Measurements from ENCODE around the gene POR. TPM values are rescaled to one million over a fixed set of nuclear protein-coding genes. Genes with fewer than 3 reads are reported as not detected.
"Not testable (repeated sequence)": the region's sequence is repeated elsewhere in the genome, so short reads cannot be mapped to it uniquely, and the experiment has no call there.

POR gene
- total RNA-seq, 2 donors from 2014 or later, result 22.7 to 40.9 TPM

DNA sequence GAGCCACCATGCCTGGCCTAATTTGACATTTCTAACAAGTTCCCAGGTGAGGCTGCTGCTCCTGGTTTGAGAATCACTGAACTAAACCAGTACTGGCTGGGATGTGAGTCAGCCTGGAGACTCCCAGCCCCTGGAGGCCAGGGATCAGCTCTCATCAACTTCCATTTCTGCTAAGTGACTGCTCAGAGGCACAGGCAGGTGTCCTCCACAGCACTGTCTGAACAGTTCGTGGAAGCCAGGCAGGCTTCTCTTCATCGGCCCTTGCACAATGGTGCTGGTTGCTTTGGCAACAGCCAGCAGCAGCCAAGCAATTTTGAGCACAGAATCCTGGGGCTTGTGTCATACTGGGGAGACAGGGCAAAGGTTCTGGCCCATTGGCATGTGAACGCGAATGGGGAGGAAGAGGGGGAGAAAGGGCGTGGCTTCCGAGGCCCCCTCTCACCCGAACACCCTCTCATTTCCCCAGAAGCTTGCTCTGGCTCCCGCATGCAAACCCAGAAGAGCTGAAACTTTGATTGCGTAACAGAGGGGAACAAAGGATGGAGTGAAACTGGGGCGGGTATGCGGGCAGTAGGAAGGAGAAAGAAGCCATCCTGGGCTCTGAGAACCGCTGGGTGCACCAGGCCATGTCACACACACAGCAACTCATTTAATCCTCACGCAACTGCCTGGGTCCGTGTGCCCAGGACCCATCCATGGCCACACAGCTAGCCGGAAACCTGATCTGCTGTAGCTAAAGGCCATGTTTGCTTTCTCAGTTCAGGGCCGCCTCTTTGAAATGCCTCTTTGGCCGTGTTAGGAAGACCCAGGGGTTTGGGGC is 9.0 kb upstream of the POR start:
- no peak for DNase-seq (ENCODE audit: low spot score in 2 of 2)
- ATAC-seq, result no peak
- H3K36me3 Mint-ChIP-seq, result no peaks in the 10 kb centered on the region
- no peaks in the 10 kb centered on the region for H3K9me3 Mint-ChIP-seq
- H3K27ac Mint-ChIP-seq, result no peak overlapping the region

DNA sequence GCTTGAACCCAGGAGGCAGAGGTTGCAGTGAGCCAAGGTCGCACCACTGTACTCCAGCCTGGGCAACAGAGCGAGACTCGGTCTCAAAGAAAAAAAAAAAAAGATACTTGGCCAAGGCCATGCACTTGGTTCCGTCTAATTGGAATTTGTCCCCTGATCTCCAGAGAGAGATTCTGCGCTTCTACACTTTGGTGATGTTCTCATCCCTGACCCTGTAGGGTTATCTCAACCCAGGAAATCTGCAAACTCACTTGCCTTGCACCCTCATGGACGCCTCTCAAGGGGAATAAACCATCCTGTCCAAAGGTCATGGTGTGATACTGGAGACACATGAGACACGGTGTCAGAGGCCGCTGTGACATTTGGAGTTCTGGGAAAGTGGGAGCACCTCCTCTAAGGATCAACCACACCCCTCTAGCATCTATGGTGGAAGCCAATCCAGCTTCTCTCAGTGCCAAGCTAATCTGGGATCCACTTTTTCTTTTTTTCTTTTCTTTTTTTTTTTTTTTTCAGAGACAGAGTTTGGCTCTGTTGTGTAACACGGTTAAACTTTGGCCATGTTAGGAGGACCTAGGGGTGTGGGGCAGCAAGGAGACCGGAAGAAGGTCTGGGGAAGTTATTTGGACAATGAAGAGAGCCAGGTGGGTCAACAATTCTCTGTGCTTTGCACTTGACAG is 7.8 kb upstream of the POR start:
- Mint-ChIP-seq H3K9me3 (no peaks in the 10 kb centered on the region), H3K36me3 (no peaks in the 10 kb centered on the region), H3K27ac (no peak overlapping the region)
- ATAC-seq (no peak), DNase-seq (ENCODE audit: low spot score in 2 of 2) (no peak)

DNA sequence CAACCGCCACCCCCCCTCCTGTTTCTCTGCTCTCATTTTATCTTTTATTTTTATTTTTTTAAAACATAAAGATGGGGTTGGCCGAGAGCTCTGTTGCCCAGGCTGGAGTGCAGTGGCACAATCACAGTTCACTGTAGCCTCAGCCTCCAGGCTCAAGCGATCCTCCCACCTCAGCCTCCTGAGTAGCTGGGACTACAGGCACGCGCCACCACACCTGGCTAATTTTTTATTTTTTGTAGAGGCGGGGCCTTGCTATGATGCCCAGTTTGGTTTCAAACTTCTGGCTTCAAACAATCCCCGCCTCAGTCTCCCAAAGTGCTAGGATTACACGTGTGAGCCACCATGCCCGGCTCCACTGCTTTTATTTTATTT is 7.3 kb upstream of the POR start:
- H3K27ac Mint-ChIP-seq; DNase-seq (ENCODE audit: low spot score in 2 of 2); H3K9me3 Mint-ChIP-seq; ATAC-seq; H3K36me3 Mint-ChIP-seq: not testable (repeated sequence)

DNA sequence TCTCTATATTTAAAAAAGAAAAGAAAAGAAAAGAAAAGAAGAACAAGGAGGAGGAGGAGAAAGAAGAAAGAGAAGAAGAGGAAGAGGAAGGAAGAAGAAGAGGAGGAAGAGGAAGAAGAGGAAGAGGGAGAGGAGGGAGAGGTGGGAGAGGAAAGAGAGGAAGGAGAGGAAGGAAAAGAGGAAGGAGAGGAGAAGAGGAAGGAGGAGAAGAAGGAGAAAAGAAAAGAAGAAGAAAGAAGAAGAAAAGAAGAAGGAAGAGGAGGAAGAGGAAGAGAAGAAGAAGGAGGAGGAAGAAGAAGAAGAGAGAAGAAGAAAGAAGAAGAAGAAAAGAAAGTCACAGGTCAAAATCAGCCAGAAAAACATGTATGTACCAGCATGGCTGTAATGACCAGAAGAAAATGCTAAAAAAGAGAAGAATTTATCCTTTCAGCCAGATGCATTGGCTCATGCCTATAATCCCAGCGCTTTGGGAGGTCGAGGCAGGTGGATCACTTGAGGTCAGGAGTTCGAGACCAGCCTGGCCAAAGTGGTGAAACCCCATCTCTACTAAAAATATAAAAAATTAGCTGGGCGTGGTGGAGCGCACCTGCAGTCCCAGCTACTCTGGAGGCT is 5.3 kb upstream of the POR start:
- Mint-ChIP-seq H3K36me3 (no peaks in the 10 kb centered on the region), H3K9me3 (no peaks in the 10 kb centered on the region), H3K27ac (no peak overlapping the region)
- DNase-seq (ENCODE audit: low spot score in 2 of 2) (no peak), ATAC-seq (no peak)

DNA sequence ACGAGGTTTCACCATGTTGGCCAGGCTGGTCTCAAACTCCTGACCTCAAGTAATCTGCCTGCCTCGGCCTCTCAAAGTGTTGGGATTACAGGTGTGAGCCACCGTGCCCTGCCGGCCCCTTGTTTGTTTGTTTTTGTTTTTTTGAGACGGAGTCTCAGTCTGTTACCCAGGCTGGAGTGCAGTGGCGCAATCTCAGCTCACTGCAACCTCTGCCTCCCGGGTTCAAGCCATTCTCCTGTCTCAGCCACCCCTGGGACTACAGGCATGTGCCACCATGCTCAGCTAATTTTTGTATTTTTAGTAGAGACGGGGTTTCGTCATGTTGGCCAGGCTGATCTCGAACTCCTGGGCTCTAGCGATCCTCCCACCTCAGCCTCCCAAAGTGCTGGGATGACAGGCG is 3.8 kb upstream of the POR start:
- ATAC-seq, result not testable (repeated sequence)

DNA sequence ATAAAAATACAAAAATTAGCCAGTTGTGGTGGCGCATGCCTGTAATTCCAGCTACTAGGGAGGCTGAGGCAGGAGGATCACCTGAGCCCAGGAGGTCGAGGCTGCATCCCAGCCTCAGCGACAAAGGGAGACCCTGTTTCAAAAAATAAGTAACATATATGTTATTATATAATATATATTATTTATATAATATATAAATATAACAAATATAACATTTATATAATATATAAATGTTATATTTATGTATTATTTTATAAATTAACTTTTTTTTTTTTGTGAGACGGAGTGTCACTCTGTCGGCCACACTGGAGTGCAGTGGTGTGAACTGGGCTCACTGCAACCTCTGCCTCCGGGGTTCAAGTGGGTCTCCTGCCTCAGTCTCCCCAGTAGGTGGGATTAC is 1.5 kb upstream of the POR start:
- Mint-ChIP-seq H3K27ac (no peak overlapping the region), H3K9me3 (no peaks in the 10 kb centered on the region), H3K36me3 (peaks cover 0 to 7% of the 10 kb centered on the region in 2 donors)
- ATAC-seq (no peak), DNase-seq (ENCODE audit: low spot score in 2 of 2) (no peak)

More for the DNA sequence above, 3.8 kb upstream of the POR start:
- not testable (repeated sequence) for H3K27ac Mint-ChIP-seq; DNase-seq (ENCODE audit: low spot score in 2 of 2); H3K9me3 Mint-ChIP-seq; H3K36me3 Mint-ChIP-seq

DNA sequence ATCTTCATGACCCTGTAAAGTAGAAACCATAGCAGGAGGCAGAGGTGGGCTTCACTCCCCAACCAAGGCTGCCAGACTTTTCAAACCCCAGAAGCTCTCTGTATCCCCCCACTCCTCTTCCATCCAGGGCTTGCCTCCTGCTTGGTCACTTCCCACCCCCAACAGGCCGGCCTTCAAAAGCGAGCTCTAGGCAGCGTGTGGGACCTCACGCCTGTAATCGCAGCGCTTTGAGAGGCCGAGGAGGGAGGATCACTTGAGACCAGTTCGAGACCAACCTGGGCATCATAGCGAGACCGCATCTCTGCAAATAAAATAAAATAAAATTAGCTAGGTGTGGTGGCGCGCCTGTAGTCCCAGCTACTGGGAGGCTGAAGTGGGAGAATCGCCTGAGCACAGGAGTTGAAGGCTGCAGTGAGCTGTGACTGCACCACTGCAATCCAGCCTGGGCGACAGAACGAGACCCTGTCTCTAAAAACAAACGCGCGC is 743 bp upstream of the POR start:
- Mint-ChIP-seq H3K9me3 (no peaks in the 10 kb centered on the region), H3K27ac (peak overlapping the region; percentile 90 to 96), H3K36me3 (peaks cover 0 to 7% of the 10 kb centered on the region in 2 donors)
- ATAC-seq (no peak), DNase-seq (ENCODE audit: low spot score in 2 of 2) (no peak)

DNA sequence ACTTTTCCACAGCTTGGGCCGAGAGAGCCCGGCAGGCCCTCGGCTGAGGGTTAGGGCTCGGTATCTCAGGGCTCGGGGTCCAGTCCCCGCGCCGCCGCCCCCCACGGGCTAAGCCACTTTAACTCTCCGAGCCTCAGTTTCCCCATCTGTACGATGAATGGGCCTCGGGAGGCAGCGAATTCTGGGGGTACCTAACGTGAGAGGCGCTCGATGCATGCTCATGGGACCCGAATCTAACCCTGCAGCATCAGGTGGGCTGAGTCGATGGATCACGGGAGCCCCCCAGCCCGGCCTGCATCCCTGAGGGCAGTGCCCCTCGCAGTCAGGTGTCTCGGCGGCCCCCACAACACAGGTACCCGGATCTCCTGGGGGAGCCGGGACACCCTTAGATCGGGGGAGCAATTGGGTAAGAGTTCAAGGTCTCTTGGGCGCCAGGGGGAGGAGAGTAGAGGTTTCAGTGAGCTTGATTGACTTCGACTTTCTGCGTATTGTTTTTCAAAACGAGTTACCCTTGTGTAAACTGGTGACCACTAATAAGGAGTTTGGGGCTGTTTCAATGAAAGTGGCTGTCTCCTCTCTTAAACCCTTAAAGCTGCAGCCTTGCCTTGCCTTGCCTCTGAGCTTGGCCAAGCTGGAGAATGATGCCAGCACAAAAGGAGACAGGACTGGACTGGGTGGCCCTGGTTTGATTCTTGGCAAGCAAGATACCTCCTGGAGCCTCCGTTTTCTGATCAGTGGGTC is 631 bp downstream of the POR start:
- H3K9me3 Mint-ChIP-seq, result no peaks in the 10 kb centered on the region
- no peak for ATAC-seq

DNA sequence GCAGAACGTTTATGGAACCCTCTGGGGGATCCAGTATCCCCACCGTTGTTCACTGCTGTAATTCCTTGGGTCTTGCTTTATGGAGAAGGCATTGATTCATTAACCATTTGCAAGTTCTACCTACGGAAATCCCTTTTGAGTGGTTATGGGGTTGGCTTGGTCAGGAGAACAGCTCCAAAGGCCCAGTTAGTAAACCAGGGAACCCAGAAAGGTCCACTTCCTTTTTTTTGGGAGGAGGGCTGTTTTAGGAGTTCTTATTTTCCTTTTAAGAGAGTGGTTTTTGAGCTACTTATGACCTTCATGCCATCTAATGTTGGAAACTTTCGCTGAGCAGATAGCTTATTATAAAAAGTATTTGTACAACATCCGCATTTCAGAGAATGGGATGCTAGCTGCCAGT is 1.3 kb downstream of the POR start:
- no peak for ATAC-seq
- DNase-seq (ENCODE audit: low spot score in 2 of 2), result no peak
- peaks cover 0 to 7% of the 10 kb centered on the region in 2 donors for H3K36me3 Mint-ChIP-seq
- H3K27ac Mint-ChIP-seq, result peak overlapping the region in 1 of 2 donors; percentile 90
- H3K9me3 Mint-ChIP-seq, result no peaks in the 10 kb centered on the region

More for the DNA sequence above, 631 bp downstream of the POR start:
- peak in 1 of 2 donors; percentile 27 for DNase-seq (ENCODE audit: low spot score in 2 of 2)
- Mint-ChIP-seq H3K36me3 (peaks cover 0 to 7% of the 10 kb centered on the region in 2 donors), H3K27ac (peak overlapping the region; percentile 89 to 90)

DNA sequence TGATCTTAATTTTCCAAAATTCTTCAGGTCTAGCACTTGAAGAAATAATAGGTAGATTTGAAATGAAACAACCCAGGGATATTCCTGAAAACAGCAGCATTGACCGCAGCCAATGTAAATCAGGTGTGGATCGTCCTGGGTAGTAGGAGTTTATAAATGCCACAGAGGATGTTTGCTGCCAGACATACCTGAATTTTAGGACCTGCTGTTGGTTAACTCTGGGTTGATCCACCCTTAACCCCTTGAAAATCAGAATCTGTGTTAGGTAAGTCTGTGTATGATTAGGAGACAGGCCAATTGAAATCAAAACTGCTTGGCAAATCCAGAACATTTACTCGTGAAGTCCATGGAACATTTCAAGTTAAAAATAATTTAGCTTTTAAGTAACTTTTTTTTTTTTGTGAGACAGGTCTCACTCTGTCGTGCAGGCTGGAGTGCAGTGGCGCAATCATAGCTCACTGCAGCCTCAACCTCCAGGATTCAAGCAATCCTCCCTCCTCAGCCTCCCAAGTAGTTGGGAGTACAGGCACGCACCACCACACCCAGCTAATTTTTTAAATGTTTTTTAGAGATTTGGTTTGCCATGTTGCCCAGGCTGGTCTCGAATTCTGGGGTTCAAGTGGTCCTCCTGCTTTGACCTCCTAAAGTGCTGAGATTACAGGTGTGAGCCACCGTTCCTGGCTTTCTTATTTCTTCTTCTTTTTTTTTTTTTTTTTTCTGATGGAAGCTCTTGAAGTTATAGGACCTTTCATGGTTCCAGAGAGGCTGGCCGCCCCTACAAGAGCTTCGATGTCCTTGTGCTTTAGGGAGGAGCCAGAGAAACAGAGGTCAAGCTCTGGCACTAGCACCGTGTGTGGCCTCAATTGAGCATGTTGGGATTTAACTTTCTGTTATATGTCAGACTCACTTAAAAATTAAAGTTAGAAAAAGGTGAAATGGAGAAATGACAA is 2.0 kb downstream of the POR start:
- ATAC-seq (no peak), DNase-seq (ENCODE audit: low spot score in 2 of 2) (no peak)
- Mint-ChIP-seq H3K27ac (no peak overlapping the region), H3K9me3 (no peaks in the 10 kb centered on the region), H3K36me3 (peaks cover 0 to 7% of the 10 kb centered on the region in 2 donors)

DNA sequence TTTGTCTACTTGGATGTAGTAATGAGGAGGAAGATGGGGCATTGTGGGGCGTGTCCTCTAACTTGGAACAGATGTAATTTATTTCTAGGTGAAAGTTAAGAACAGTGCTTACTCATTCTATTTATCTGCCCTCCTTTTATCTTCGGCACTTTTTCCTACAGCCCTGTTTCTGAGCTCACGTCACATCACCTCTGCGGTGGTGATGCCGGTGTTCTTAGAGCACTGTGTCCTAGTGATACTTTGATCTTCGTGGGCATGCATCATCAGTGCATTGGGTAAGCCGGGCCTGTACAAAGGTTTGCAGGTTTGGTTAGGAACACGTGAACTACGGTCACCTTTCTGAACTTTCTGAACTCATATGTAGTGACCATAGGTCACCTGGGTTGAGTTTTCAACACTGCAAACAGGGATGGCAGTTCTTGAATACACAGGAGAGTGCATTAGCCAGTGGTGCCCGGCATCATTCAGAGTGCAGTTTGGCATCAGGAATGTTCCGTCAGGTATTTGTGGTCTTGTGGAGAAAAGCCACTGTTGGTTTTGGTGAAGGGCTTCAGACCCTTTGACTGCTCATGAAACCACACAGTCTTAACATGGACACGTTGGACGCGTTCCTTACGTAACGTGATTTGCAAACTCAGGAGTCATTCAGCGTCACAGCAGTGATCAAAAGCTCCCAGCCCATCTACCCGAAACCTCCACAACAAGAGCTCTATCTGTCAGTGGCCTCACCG is 5.6 kb downstream of the POR start:
- no peak overlapping the region for H3K27ac Mint-ChIP-seq
- no peaks in the 10 kb centered on the region for H3K9me3 Mint-ChIP-seq
- peak; percentile 91 to 94 for ATAC-seq
- peaks cover 0 to 3% of the 10 kb centered on the region in 2 donors for H3K36me3 Mint-ChIP-seq
- DNase-seq (ENCODE audit: low spot score in 2 of 2), result peak in 1 of 2 donors; percentile 22

DNA sequence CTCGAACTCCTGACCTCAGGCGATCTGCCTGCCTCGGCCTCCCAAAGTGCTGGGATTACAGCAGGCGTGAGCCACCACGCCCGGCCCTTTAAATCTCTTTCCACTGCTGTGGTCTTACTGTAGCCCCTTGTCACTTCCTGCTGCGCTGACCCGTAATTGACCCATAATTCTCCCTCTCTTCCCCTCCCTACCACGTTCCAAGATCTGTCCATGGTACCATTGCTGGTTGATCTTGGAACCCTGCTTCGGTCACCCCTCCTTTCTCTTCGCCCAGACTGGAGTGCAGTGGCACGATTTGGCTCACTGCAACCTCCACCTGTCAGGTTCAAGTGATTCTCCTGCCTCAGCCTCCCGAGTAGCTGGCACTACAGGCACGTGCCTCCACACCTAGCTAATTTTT is 6.5 kb downstream of the POR start:
- Mint-ChIP-seq H3K9me3 (no peaks in the 10 kb centered on the region), H3K27ac (no peak overlapping the region)

DNA sequence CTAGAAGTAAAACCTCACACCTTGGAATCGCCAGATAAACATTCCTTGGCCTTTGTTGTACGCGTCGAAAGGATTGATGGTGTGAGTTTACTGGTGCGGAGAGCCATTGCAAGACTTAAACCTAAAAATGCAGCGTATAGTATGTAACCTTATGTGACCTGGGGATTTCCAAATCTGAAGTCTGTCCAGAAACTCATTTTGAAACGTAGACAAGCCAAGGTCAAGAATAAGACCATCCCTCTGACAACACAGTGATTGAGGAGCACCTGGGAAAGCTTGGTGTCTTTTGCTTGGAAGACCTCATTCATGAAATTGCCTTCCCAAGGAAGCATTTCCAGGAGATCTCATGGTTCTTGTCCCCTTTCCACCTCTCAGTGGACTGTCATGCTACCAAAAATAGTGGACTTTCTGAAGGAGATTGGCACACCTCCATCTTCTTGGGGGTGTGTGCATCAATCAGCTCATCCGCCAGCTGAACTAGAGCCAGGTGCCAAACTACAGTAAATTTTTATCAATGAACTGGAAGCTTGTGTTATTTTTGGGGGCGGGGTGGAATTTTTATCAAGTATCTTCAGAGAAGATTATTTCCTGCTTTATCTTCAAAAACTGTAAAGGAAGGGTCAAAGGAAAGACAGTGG is 8.1 kb downstream of the POR start:
- Mint-ChIP-seq H3K27ac (no peak overlapping the region), H3K36me3 (no peaks in the 10 kb centered on the region), H3K9me3 (no peaks in the 10 kb centered on the region)
- DNase-seq (ENCODE audit: low spot score in 2 of 2) (no peak), ATAC-seq (no peak)

More for the DNA sequence above, 6.5 kb downstream of the POR start:
- H3K36me3 Mint-ChIP-seq, result no peaks in the 10 kb centered on the region
- ATAC-seq (no peak), DNase-seq (ENCODE audit: low spot score in 2 of 2) (no peak)

DNA sequence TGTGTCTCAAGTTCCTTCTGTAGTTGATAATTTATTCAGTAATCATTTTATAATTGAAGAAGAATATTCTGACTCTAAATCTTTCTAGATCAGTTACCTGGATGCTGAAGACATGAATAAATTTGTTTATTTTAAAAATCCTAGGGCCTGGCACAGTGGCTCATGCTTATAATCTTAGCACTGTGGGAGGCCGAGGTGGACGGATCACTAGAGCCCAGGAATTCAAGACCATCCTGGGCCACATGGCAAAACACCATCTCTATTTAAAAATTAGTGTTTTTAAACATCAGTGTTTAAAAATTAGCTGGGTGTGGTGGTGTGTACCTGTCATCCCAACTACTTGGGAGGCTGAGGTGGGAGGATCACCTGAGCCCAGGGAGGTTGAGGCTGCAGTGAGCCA is 9.3 kb downstream of the POR start:
- no peaks in the 10 kb centered on the region for H3K36me3 Mint-ChIP-seq
- H3K9me3 Mint-ChIP-seq, result no peaks in the 10 kb centered on the region
- ATAC-seq (no peak), DNase-seq (ENCODE audit: low spot score in 2 of 2) (no peak)
- no peak overlapping the region for H3K27ac Mint-ChIP-seq

DNA sequence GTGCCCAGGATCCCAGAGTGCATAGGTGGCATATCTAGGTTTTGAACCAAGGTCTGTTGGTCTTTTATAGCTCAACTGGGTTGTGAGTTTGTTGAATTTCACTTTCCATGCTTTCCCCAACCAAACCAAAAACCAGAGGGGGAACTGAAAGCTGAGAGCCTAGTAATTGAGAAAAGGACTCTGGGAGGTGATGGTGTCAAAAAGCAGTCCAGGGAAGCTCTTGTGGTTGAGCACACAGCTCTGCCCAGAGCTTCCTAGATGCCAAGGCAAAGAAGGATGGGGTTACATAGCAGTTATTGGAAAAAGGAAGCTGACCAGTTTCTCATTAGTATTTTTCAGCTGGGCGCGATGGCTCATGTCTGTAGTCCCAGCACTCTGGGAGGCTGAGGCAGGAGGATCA is 9.9 kb downstream of the POR start:
- H3K36me3 Mint-ChIP-seq, result no peaks in the 10 kb centered on the region
- H3K9me3 Mint-ChIP-seq, result no peaks in the 10 kb centered on the region
- peak overlapping the region in 1 of 2 donors; percentile 47 for H3K27ac Mint-ChIP-seq
- ATAC-seq, result no peak
- DNase-seq (ENCODE audit: low spot score in 2 of 2), result no peak
